Cardiac muscle cell (in vitro differentiated cells and primary cell): ENCODE data around the gene OR2L13. TPM values are rescaled to one million over a fixed set of nuclear protein-coding genes. Genes with fewer than 3 reads are reported as not detected.

Experiments
- DNase-seq, 2 donors: peaks; one replicate each; pipeline versions ENCODE4 v3.0.0 to v3.0.0-alpha.2; 2010 to 2017; ENCODE audit warnings: low read depth in 1 of 2, low spot score in 1 of 2
- H3K27ac ChIP-seq: fragments of 200-600 bp; sonication (generic); 2 replicates; pipeline ENCODE4 v1.5.1; 2016
- H3K27me3 ChIP-seq: fragments of 200-600 bp; sonication (generic); 2 replicates; pipeline ENCODE4 v1.6.0; 2016; ENCODE audit warnings: control low read depth
- H3K36me3 ChIP-seq: fragments of 200-600 bp; sonication (generic); 2 replicates; pipeline ENCODE4 v1.5.1; 2016; ENCODE audit warnings: control low read depth
- H3K4me1 ChIP-seq: fragments of 200-600 bp; sonication (generic); 2 replicates; pipeline ENCODE4 v1.8.1; 2017; ENCODE audit warnings: low read depth, mild to moderate bottlenecking, mixed run types
- H3K4me3 ChIP-seq: fragments of 200-600 bp; sonication (generic); 2 replicates; pipeline ENCODE4 v1.5.1; 2016; ENCODE audit warnings: mild to moderate bottlenecking
- H3K9me3 ChIP-seq: fragments of 200-600 bp; sonication (generic); 2 replicates; pipeline ENCODE4 v1.5.1; 2017; ENCODE audit warnings: low read depth, mild to moderate bottlenecking, control low read depth
- CTCF ChIP-seq: IDR thresholded peaks from 2 replicates; pipeline ENCODE4 v1.5.1; 2012; ENCODE audit warnings: low read depth, mild to moderate bottlenecking, low read length
- polyA plus RNA-seq: library from polyadenylated mRNA; unstranded; fragments of >200 nt; fragmentation: Nextera tagmentation; extraction: Ambion mirVana; gene quantifications from 2 replicates; pipeline ENCODE4 v1.2.1, GENCODE V29; 2016
- total RNA-seq: library from RNA; depleted of rRNA; stranded (reverse); fragments of >200 nt; gene quantifications from 2 replicates; pipeline ENCODE4 v1.2.3, GENCODE V29; 2016

OR2L13 gene
- total and polyA plus RNA-seq, 2 experiments from 2014 or later, result 0.88 TPM; not detected in 1

GRCh38 chr1:248111157-248111556 is 16.2 kb downstream of the OR2L13 start:
- H3K27ac ChIP-seq, result no peak overlapping the region
- H3K4me3 ChIP-seq, result no peak overlapping the region
- no peaks in the 10 kb centered on the region for H3K9me3 ChIP-seq
- TF ChIP-seq CTCF, result no peak
- no peaks in the 10 kb centered on the region for H3K36me3 ChIP-seq
- H3K4me1 ChIP-seq, result no peaks in the 10 kb centered on the region
- no peaks in the 10 kb centered on the region for H3K27me3 ChIP-seq
- DNase-seq, result no peak

- no peaks in the 10 kb centered on the region for H3K36me3 ChIP-seq
- DNase-seq, result no peak
- no peak overlapping the region for H3K27ac ChIP-seq
- no peak overlapping the region for H3K4me3 ChIP-seq
- no peaks in the 10 kb centered on the region for H3K27me3 ChIP-seq
- no peaks in the 10 kb centered on the region for H3K4me1 ChIP-seq
- no peak for TF ChIP-seq CTCF
- no peaks in the 10 kb centered on the region for H3K9me3 ChIP-seq
Measured at GRCh38 chr1:248114890-248115289, 19.9 kb downstream of the OR2L13 start.

- H3K4me1 ChIP-seq, result no peaks in the 10 kb centered on the region
Measured at GRCh38 chr1:248127653-248128052, 32.7 kb downstream of the OR2L13 start.

GRCh38 chr1:248136811-248137210 is 41.8 kb downstream of the OR2L13 start:
- H3K4me3 ChIP-seq, result no peak overlapping the region
- no peaks in the 10 kb centered on the region for H3K4me1 ChIP-seq
- H3K27ac ChIP-seq, result no peak overlapping the region
- TF ChIP-seq CTCF, result no peak
- H3K27me3 ChIP-seq, result no peaks in the 10 kb centered on the region
- no peaks in the 10 kb centered on the region for H3K36me3 ChIP-seq
- H3K9me3 ChIP-seq, result no peaks in the 10 kb centered on the region
- DNase-seq, result no peak

More at GRCh38 chr1:248127653-248128052, 32.7 kb downstream of the OR2L13 start:
- H3K9me3 ChIP-seq, result no peaks in the 10 kb centered on the region
- no peaks in the 10 kb centered on the region for H3K36me3 ChIP-seq
- no peaks in the 10 kb centered on the region for H3K27me3 ChIP-seq
- no peak for TF ChIP-seq CTCF
- H3K27ac ChIP-seq, result no peak overlapping the region
- no peak for DNase-seq
- no peak overlapping the region for H3K4me3 ChIP-seq

GRCh38 chr1:248140846-248141245 is 45.9 kb downstream of the OR2L13 start:
- TF ChIP-seq CTCF, result no peak
- no peaks in the 10 kb centered on the region for H3K36me3 ChIP-seq
- H3K27me3 ChIP-seq, result no peaks in the 10 kb centered on the region
- no peak for DNase-seq
- no peaks in the 10 kb centered on the region for H3K4me1 ChIP-seq
- H3K4me3 ChIP-seq, result no peak overlapping the region
- H3K9me3 ChIP-seq, result no peaks in the 10 kb centered on the region
- no peak overlapping the region for H3K27ac ChIP-seq

GRCh38 chr1:248143311-248143710 is 48.3 kb downstream of the OR2L13 start:
- DNase-seq, result no peak
- Histone ChIP-seq H3K9me3 (no peaks in the 10 kb centered on the region), H3K27me3 (no peaks in the 10 kb centered on the region), H3K4me3 (no peak overlapping the region), H3K36me3 (no peaks in the 10 kb centered on the region), H3K4me1 (no peaks in the 10 kb centered on the region), H3K27ac (no peak overlapping the region)
- no peak for TF ChIP-seq CTCF
